Caco-2 (cell line): ENCODE data around the gene DHRS13. TPM values are rescaled to one million over a fixed set of nuclear protein-coding genes. Genes with fewer than 3 reads are reported as not detected.

Experiments
- BruUV-seq: library from RNA; stranded (reverse); fragments of 400-500 nt; replicated peaks from 2 replicates; lab custom pipeline; 2021; lab: Mats Ljungman, UMichigan
- CTCF ChIA-PET: fragments of 300-600 bp; sonication (Branson Sonifier 250); formaldehyde crosslinking; loops from one replicate; lab custom pipeline; 2022; ENCODE audit warnings: antibody characterized with exemption; lab: Charles Lee
- POLR2A ChIA-PET: fragments of 300-600 bp; sonication (Branson Sonifier 250); formaldehyde crosslinking; loops from one replicate; lab custom pipeline; 2022; ENCODE audit warnings: antibody characterized with exemption; lab: Charles Lee
- DNase-seq, 2 experiments: peaks; one replicate each; pipeline versions ENCODE4 v3.0.0 to v3.0.0-alpha.2; 2020 to 2022
- H3K27me3 ChIP-seq: replicated peaks from 2 replicates; pipeline ENCODE4 v1.6.0; 2011; ENCODE audit warnings: low read length; ENCODE audit not compliant: control insufficient read depth, insufficient read depth
- H3K36me3 ChIP-seq: 2 replicates; pipeline ENCODE4 v1.5.1; 2011; ENCODE audit warnings: low read length; ENCODE audit not compliant: control insufficient read depth, insufficient read depth
- H3K4me1 ChIP-seq: fragments of 250-450 bp; sonication (Bioruptor Pico); 2 replicates; pipeline ENCODE4 v1.5.1; 2020; ENCODE audit warnings: mild to moderate bottlenecking
- H3K4me3 ChIP-seq: 2 replicates; pipeline ENCODE4 v1.5.1; 2011; ENCODE audit warnings: low read depth, mild to moderate bottlenecking, control low read depth, low read length
- H3K9me3 ChIP-seq: fragments of 250-450 bp; sonication (Bioruptor Pico); 2 replicates; pipeline ENCODE4 v1.5.1; 2020; ENCODE audit warnings: mild to moderate bottlenecking, moderate library complexity
- H3K27ac Mint-ChIP-seq: one replicate; pipeline ENCODE4 v1.8.0; 2022; ENCODE audit warnings: mixed read lengths; ENCODE audit not compliant: unreplicated experiment
- H3K27me3 Mint-ChIP-seq: one replicate; pipeline ENCODE4 v1.8.0; 2022; ENCODE audit warnings: mixed read lengths; ENCODE audit not compliant: insufficient read depth, unreplicated experiment
- H3K36me3 Mint-ChIP-seq: one replicate; pipeline ENCODE4 v1.8.0; 2022; ENCODE audit warnings: mild to moderate bottlenecking, mixed read lengths; ENCODE audit not compliant: insufficient read depth, unreplicated experiment
- H3K4me1 Mint-ChIP-seq: one replicate; pipeline ENCODE4 v1.8.0; 2022; ENCODE audit warnings: low read depth, mixed read lengths; ENCODE audit not compliant: unreplicated experiment
- H3K4me3 Mint-ChIP-seq: one replicate; pipeline ENCODE4 v1.8.0; 2022; ENCODE audit warnings: mild to moderate bottlenecking, moderate library complexity, mixed read lengths; ENCODE audit not compliant: unreplicated experiment
- H3K9me3 Mint-ChIP-seq: one replicate; pipeline ENCODE4 v1.8.0; 2022; ENCODE audit warnings: mixed read lengths; ENCODE audit not compliant: unreplicated experiment
- intact Hi-C: fragments of 100-400 bp; cut with micrococcal nuclease; formaldehyde crosslinking; loops from one replicate; pipeline ENCODE4 v1.10.0; 2022; ENCODE audit not compliant: unreplicated experiment
- total RNA-seq: library from RNA; stranded (reverse); gene quantifications from 2 replicates; pipeline ENCODE4 v1.2.3, GENCODE V29; 2022
- TF ChIP-seq, protein P1 (sequence below), 2 experiments: fragments of 200-600 bp in 1 of 2; IDR thresholded peaks; 1 replicate in 1 of 2; 2 replicates in 1 of 2; pipeline versions ENCODE4 v1.5.1 to v1.8.0; 2011 to 2022; ENCODE audit warnings: antibody characterized with exemption in 1 of 2, control low read depth in 1 of 2, inconsistent platforms in 1 of 2, low read depth in 1 of 2, low read length in 1 of 2, mild to moderate bottlenecking in 1 of 2, moderate library complexity in 1 of 2; ENCODE audit not compliant: insufficient read depth in 1 of 2, severe bottlenecking in 1 of 2, unreplicated experiment in 1 of 2

Gene DHRS13
- total RNA-seq, 1 experiment from 2014 or later, result 38.0 TPM

DNA sequence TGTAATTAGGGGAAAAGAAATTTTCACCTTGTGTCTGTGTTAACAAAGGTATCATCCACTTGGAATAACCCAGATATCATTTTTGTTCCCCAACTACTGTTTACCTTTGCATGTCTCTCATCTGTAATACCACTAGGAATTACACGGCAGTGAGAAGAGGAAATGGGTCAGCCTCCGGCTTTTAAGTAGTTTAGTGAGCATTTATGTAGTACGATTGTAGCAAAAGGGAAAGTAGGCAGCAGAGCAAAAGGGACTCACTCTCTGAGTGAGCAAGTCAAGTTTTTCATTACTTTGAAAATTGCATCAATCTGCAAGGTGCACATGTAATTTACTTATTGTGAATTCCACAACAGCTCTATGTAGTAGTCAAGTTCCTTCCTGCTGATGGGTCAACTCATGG, 37.3 kb upstream of the DHRS13 start:
- Mint-ChIP-seq H3K4me3 (no peak overlapping the region), H3K9me3 (no peaks in the 10 kb centered on the region), H3K36me3 (peaks cover 17% of the 10 kb centered on the region), H3K27me3 (no peaks in the 10 kb centered on the region), H3K4me1 (peaks cover 21% of the 10 kb centered on the region), H3K27ac (no peak overlapping the region)
- H3K36me3 ChIP-seq, result peaks cover 2% of the 10 kb centered on the region; the same call in 1 of the 2 replicates
- ChIA-PET CTCF (no interaction called here), POLR2A (no interaction called here)
- no peak for DNase-seq
- H3K4me1 ChIP-seq, result peaks cover 15% of the 10 kb centered on the region
- no peaks in the 10 kb centered on the region for H3K9me3 ChIP-seq
- no peak overlapping the region for H3K4me3 ChIP-seq
- BruUV-seq, result no TSS peak
- TF ChIP-seq, protein P1, sequence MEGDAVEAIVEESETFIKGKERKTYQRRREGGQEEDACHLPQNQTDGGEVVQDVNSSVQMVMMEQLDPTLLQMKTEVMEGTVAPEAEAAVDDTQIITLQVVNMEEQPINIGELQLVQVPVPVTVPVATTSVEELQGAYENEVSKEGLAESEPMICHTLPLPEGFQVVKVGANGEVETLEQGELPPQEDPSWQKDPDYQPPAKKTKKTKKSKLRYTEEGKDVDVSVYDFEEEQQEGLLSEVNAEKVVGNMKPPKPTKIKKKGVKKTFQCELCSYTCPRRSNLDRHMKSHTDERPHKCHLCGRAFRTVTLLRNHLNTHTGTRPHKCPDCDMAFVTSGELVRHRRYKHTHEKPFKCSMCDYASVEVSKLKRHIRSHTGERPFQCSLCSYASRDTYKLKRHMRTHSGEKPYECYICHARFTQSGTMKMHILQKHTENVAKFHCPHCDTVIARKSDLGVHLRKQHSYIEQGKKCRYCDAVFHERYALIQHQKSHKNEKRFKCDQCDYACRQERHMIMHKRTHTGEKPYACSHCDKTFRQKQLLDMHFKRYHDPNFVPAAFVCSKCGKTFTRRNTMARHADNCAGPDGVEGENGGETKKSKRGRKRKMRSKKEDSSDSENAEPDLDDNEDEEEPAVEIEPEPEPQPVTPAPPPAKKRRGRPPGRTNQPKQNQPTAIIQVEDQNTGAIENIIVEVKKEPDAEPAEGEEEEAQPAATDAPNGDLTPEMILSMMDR (IDR thresholded peaks at IDR 0.05; ENCODE audit: insufficient read depth in 1 of 2, low read depth in 1 of 2, low read length in 1 of 2, severe bottlenecking in 1 of 2, unreplicated experiment in 1 of 2), result no peak
- intact Hi-C loops, result no loop called here
- H3K27me3 ChIP-seq, result no peaks in the 10 kb centered on the region

GRCh38 chr17:28938552-28938951, 35.7 kb upstream of the DHRS13 start:
- ChIA-PET CTCF (interaction anchor here (1.4 kb wide), 1 partner anchor 13 kb away, joined by 3 read pairs; the partner anchor contains the start of gene PHF12), POLR2A (no interaction called here)
- Mint-ChIP-seq H3K36me3 (peaks cover 14% of the 10 kb centered on the region), H3K27me3 (no peaks in the 10 kb centered on the region), H3K9me3 (no peaks in the 10 kb centered on the region), H3K27ac (no peak overlapping the region), H3K4me1 (peaks cover 21% of the 10 kb centered on the region), H3K4me3 (no peak overlapping the region)
- Histone ChIP-seq H3K36me3 (peaks cover 2% of the 10 kb centered on the region; the same call in 1 of the 2 replicates), H3K27me3 (no peaks in the 10 kb centered on the region), H3K9me3 (no peaks in the 10 kb centered on the region), H3K4me3 (no peak overlapping the region), H3K4me1 (peaks cover 15% of the 10 kb centered on the region)
- intact Hi-C loops, result no loop called here
- BruUV-seq, result no TSS peak
- TF ChIP-seq, protein P1 (IDR thresholded peaks at IDR 0.05; ENCODE audit: insufficient read depth in 1 of 2, low read depth in 1 of 2, low read length in 1 of 2, severe bottlenecking in 1 of 2, unreplicated experiment in 1 of 2), result no peak
- DNase-seq, result no peak

- H3K4me1 Mint-ChIP-seq, result peaks cover 21% of the 10 kb centered on the region
- peak in 1 of 2 experiments; percentile 17 for DNase-seq
- peaks cover 15% of the 10 kb centered on the region for H3K4me1 ChIP-seq
- no peak overlapping the region for H3K27ac Mint-ChIP-seq
- ChIA-PET POLR2A (interaction anchor here (0.6 to 0.7 kb wide), 2 partner anchors 14 to 48 kb away, joined by 4 read pairs; partner anchors contain the start of gene PHF12), CTCF (interaction anchor here (0.6 to 1.2 kb wide), 2 partner anchors 16 to 155 kb away, joined by 3 to 5 read pairs; no protein-coding TSS in a partner anchor)
- no peaks in the 10 kb centered on the region for H3K9me3 ChIP-seq
- TF ChIP-seq, protein P1 (IDR thresholded peaks at IDR 0.05; ENCODE audit: insufficient read depth in 1 of 2, low read depth in 1 of 2, low read length in 1 of 2, severe bottlenecking in 1 of 2, unreplicated experiment in 1 of 2), result no peak
- BruUV-seq, result no TSS peak
- intact Hi-C loops, result no loop called here
- H3K27me3 Mint-ChIP-seq, result no peaks in the 10 kb centered on the region
- H3K36me3 ChIP-seq, result peaks cover 2% of the 10 kb centered on the region; the same call in 1 of the 2 replicates
- H3K27me3 ChIP-seq, result no peaks in the 10 kb centered on the region
- peaks cover 5% of the 10 kb centered on the region for H3K36me3 Mint-ChIP-seq
- no peak overlapping the region for H3K4me3 Mint-ChIP-seq
- no peaks in the 10 kb centered on the region for H3K9me3 Mint-ChIP-seq
- no peak overlapping the region for H3K4me3 ChIP-seq
Observed at GRCh38 chr17:28937044-28937729, 34.3 kb upstream of the DHRS13 start.
